NT2/D1 (cell line): ENCODE data around the gene TOM1.

Source experiments
- YY1 ChIP-seq: IDR thresholded peaks from 2 replicates; pipeline ENCODE4 v1.6.1; 2011; ENCODE audit not compliant: insufficient read length, insufficient read depth
- ZNF274 ChIP-seq: IDR thresholded peaks from 2 replicates; pipeline ENCODE4 v1.6.1; 2011; ENCODE audit warnings: mild to moderate bottlenecking, low read depth, low read length

GRCh38 chr22:35329114-35329847 lies 29.6 kb downstream of the TOM1 start:
- TF ChIP-seq YY1, result no peak
- TF ChIP-seq ZNF274, result no peak
